Activated CD4-positive, alpha-beta memory T cell treated with anti-CD3 and anti-CD28 coated beads for 36 hours (primary cell): Measurements from ENCODE around the gene RELN. TPM values are rescaled to one million over a fixed set of nuclear protein-coding genes. Genes with fewer than 3 reads are reported as not detected.
"Not testable (repeated sequence)": the region's sequence is repeated elsewhere in the genome, so short reads cannot be mapped to it uniquely, and the experiment has no call there.

Source experiments
- CTCF ChIA-PET: fragments of 350-600 bp; sonication (Branson Sonifier 250); formaldehyde crosslinking; loops from one replicate; lab custom pipeline; 2021; ENCODE audit warnings: antibody characterized with exemption, inconsistent platforms; lab: Charles Lee
- POLR2A ChIA-PET: fragments of 350-600 bp; sonication (Branson Sonifier 250); formaldehyde crosslinking; loops from one replicate; lab custom pipeline; 2021; ENCODE audit warnings: antibody characterized with exemption; lab: Charles Lee
- DNase-seq: peaks from one replicate; pipeline ENCODE4 v3.0.0-alpha.2; 2020
- H3K27ac Mint-ChIP-seq: one replicate; pipeline ENCODE4 v1.8.0; 2021; ENCODE audit warnings: mixed read lengths
- H3K27me3 Mint-ChIP-seq: one replicate; pipeline ENCODE4 v1.8.0; 2021; ENCODE audit warnings: mixed read lengths
- H3K36me3 Mint-ChIP-seq: one replicate; pipeline ENCODE4 v1.8.0; 2021; ENCODE audit warnings: mixed read lengths
- H3K4me1 Mint-ChIP-seq: one replicate; pipeline ENCODE4 v1.8.0; 2021; ENCODE audit warnings: low read depth, mixed read lengths
- H3K4me3 Mint-ChIP-seq: one replicate; pipeline ENCODE4 v1.8.0; 2021; ENCODE audit warnings: mild to moderate bottlenecking, mixed read lengths
- H3K9me3 Mint-ChIP-seq: one replicate; pipeline ENCODE4 v1.8.0; 2021; ENCODE audit warnings: mixed read lengths
- intact Hi-C: fragments of 100-400 bp; cut with micrococcal nuclease; formaldehyde crosslinking; loops from one replicate; pipeline ENCODE4 v1.15.1; 2023
- total RNA-seq, 2 experiments: library from RNA; stranded (reverse); gene quantifications; one replicate each; pipeline ENCODE4 v1.2.3, GENCODE V29; 2021

RELN gene
- total RNA-seq, 2 experiments from 2014 or later: not detected

- Mint-ChIP-seq H3K4me1 (no peaks in the 10 kb centered on the region), H3K9me3 (no peaks in the 10 kb centered on the region), H3K4me3 (no peak overlapping the region), H3K36me3 (no peaks in the 10 kb centered on the region), H3K27ac (no peak overlapping the region), H3K27me3 (peaks cover 9% of the 10 kb centered on the region)
- POLR2A ChIA-PET: no interaction called here
- DNase-seq: no peak
- intact Hi-C loops: no loop called here
- CTCF ChIA-PET: no interaction called here
These were observed 465.2 kb downstream of the RELN start for GRCh38 chr7:103524042-103524907.

- Mint-ChIP-seq H3K36me3 (no peaks in the 10 kb centered on the region), H3K4me3 (no peak overlapping the region), H3K27me3 (peaks cover under 1% of the 10 kb centered on the region), H3K4me1 (no peaks in the 10 kb centered on the region), H3K9me3 (no peaks in the 10 kb centered on the region), H3K27ac (no peak overlapping the region)
- DNase-seq: no peak
- POLR2A ChIA-PET: no interaction called here
- intact Hi-C loops: no loop called here
- CTCF ChIA-PET: no interaction called here
These were observed 467.5 kb downstream of the RELN start for GRCh38 chr7:103521937-103522336.

GRCh38 chr7:103504505-103505135 is 484.8 kb downstream of the RELN start:
- intact Hi-C loops: no loop called here
- Mint-ChIP-seq H3K27ac (no peak overlapping the region), H3K4me1 (no peaks in the 10 kb centered on the region), H3K4me3 (no peak overlapping the region), H3K27me3 (peaks cover 16% of the 10 kb centered on the region), H3K9me3 (no peaks in the 10 kb centered on the region), H3K36me3 (no peaks in the 10 kb centered on the region)
- CTCF ChIA-PET: no interaction called here
- DNase-seq: no peak
- POLR2A ChIA-PET: no interaction called here

DNA sequence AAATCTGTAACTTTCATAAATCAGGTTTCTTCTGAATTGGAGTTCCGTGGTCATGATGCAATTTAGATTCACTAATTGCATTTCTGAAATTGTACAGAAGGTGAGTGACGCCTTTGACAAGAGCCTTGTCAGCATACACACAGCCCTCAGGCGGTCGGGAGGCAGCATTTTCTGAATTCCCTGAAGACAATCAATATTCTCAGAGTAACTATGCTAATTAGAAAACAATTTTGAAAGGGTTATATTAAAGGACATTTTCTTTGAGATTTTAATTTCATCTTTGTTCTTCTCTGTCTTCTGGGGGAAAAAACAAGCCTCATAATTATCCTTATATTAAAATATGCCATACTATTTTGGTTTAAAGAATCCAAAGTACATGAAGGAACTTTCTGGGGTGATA is 488.3 kb downstream of the RELN start:
- no peak for DNase-seq
- H3K36me3 Mint-ChIP-seq: no peaks in the 10 kb centered on the region
- intact Hi-C loops: no loop called here
- peaks cover 8% of the 10 kb centered on the region for H3K27me3 Mint-ChIP-seq
- H3K27ac Mint-ChIP-seq: no peak overlapping the region
- no peak overlapping the region for H3K4me3 Mint-ChIP-seq
- POLR2A ChIA-PET: no interaction called here
- no peaks in the 10 kb centered on the region for H3K9me3 Mint-ChIP-seq
- CTCF ChIA-PET: no interaction called here
- no peaks in the 10 kb centered on the region for H3K4me1 Mint-ChIP-seq

DNA sequence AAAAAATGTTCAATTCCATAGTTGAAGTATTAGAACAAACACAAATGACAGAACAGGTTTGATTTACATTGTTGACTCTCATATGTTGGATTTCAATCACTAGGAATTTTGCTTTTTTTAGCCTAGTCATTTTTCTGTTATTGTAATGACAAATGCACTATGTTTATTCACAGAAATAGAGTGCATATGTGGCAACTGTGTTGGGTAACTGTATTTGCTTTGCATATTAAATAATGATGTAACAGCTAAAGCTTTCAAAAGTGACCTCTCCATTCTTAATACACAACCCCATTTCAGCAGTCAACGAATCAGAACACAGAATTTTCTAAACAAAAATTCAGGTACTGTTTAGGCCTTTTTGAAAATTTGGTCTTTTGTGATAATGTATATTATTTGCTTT is 489.5 kb downstream of the RELN start:
- ChIA-PET CTCF (no interaction called here), POLR2A (no interaction called here)
- no peak overlapping the region for H3K27ac Mint-ChIP-seq
- H3K27me3 Mint-ChIP-seq: peaks cover 3% of the 10 kb centered on the region
- intact Hi-C loops: loop anchor here (2.0 kb wide), 1 partner anchor 69 kb away; no protein-coding TSS in a partner anchor
- no peak overlapping the region for H3K4me3 Mint-ChIP-seq
- no peaks in the 10 kb centered on the region for H3K9me3 Mint-ChIP-seq
- no peaks in the 10 kb centered on the region for H3K36me3 Mint-ChIP-seq
- no peaks in the 10 kb centered on the region for H3K4me1 Mint-ChIP-seq
- no peak for DNase-seq

- no peaks in the 10 kb centered on the region for H3K36me3 Mint-ChIP-seq
- POLR2A ChIA-PET: no interaction called here
- no peaks in the 10 kb centered on the region for H3K9me3 Mint-ChIP-seq
- no peak overlapping the region for H3K27ac Mint-ChIP-seq
- CTCF ChIA-PET: no interaction called here
- no peak for DNase-seq
- intact Hi-C loops: no loop called here
- peaks cover 3% of the 10 kb centered on the region for H3K27me3 Mint-ChIP-seq
- H3K4me1 Mint-ChIP-seq: no peaks in the 10 kb centered on the region
- H3K4me3 Mint-ChIP-seq: no peak overlapping the region
These were observed 502.0 kb downstream of the RELN start for GRCh38 chr7:103487419-103487818.

DNA sequence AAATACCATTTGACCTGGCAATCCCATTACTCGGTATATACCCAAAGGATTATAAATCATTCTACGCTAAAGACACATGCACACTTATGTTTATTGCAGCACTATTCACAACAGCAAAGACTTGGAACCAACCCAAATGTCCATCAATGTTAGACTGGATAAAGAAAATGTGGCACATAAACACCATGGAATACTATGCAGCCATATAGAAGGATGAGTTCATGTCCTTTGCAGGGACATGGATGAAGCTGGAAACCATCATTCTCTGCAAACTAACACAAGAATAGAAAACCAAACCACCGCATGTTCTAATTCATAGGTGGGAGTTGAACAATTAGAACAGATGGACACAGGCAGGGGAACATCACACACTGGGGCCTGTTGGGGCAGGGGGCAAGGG is 502.6 kb downstream of the RELN start:
- H3K4me1 Mint-ChIP-seq, H3K27me3 Mint-ChIP-seq: not testable (repeated sequence)

GRCh38 chr7:103480771-103481170 is 508.7 kb downstream of the RELN start:
- DNase-seq: no peak
- Mint-ChIP-seq H3K4me1 (no peaks in the 10 kb centered on the region), H3K27me3 (peaks cover 10% of the 10 kb centered on the region), H3K27ac (no peak overlapping the region), H3K36me3 (no peaks in the 10 kb centered on the region), H3K9me3 (no peaks in the 10 kb centered on the region), H3K4me3 (no peak overlapping the region)
- POLR2A ChIA-PET: no interaction called here
- intact Hi-C loops: no loop called here
- CTCF ChIA-PET: no interaction called here

More for the DNA sequence above, 502.6 kb downstream of the RELN start:
- H3K36me3 Mint-ChIP-seq, H3K27ac Mint-ChIP-seq, DNase-seq, CTCF ChIA-PET, H3K9me3 Mint-ChIP-seq, POLR2A ChIA-PET, H3K4me3 Mint-ChIP-seq, intact Hi-C loops: not testable (repeated sequence)

GRCh38 chr7:103474956-103475355 is 514.5 kb downstream of the RELN start:
- Mint-ChIP-seq H3K27ac (no peak overlapping the region), H3K36me3 (no peaks in the 10 kb centered on the region), H3K27me3 (peaks cover 18% of the 10 kb centered on the region), H3K4me3 (no peak overlapping the region), H3K4me1 (no peaks in the 10 kb centered on the region), H3K9me3 (no peaks in the 10 kb centered on the region)
- POLR2A ChIA-PET: no interaction called here
- CTCF ChIA-PET: no interaction called here
- no peak for DNase-seq
- intact Hi-C loops: no loop called here

- ChIA-PET CTCF (no interaction called here), POLR2A (no interaction called here)
- no peak overlapping the region for H3K27ac Mint-ChIP-seq
- H3K9me3 Mint-ChIP-seq: no peaks in the 10 kb centered on the region
- H3K4me1 Mint-ChIP-seq: no peaks in the 10 kb centered on the region
- peaks cover 17% of the 10 kb centered on the region for H3K27me3 Mint-ChIP-seq
- H3K4me3 Mint-ChIP-seq: no peak overlapping the region
- H3K36me3 Mint-ChIP-seq: no peaks in the 10 kb centered on the region
- intact Hi-C loops: no loop called here
- no peak for DNase-seq
These were observed 520.1 kb downstream of the RELN start for GRCh38 chr7:103469095-103469948.

DNA sequence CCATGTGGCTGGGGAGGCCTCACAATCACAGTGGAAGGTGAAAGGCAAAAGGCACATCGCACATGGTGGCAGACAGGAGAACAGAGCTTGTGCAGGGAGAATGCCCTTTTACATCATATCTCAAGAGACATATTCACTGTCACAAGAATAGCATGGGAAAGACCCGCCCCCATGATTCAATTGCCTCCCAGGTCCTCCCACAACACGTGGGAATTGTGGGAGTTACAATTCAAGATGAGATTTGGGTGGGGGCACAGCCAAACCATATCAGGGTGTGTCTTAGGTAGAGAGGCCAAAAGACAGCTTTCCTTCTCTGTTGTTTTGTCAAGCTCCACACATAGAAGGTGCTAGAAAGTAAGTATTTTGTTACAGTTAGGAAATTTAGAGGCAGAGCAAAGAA is 522.6 kb downstream of the RELN start:
- H3K27ac Mint-ChIP-seq: no peak overlapping the region

DNA sequence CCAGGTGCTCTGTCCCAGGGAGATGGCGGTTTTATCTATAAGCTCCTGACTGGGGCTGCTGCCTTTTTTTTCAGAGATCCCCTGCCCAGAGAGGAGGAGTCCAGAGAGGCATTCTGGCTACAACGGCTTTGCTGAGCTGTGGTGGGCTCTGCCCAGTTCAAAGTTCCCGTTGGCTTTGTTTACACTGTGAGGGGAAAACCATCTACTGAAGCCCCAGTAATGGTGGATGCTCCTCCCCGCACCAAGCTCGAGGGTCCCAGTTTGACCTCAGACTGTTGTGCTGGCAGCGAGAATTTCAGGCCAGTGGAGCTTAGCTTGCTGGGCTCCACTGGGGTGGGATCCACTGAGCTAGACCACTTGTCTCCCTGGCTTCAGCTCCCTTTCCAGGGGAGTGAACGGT is 527.1 kb downstream of the RELN start:
- DNase-seq: no peak
- ChIA-PET CTCF (no interaction called here), POLR2A (no interaction called here)
- Mint-ChIP-seq H3K4me1 (no peaks in the 10 kb centered on the region), H3K27me3 (peaks cover 25% of the 10 kb centered on the region), H3K4me3 (no peak overlapping the region), H3K27ac (no peak overlapping the region), H3K9me3 (no peaks in the 10 kb centered on the region), H3K36me3 (no peaks in the 10 kb centered on the region)
- intact Hi-C loops: no loop called here

More for the DNA sequence above, 522.6 kb downstream of the RELN start:
- intact Hi-C loops: no loop called here
- H3K4me1 Mint-ChIP-seq: no peaks in the 10 kb centered on the region
- CTCF ChIA-PET: no interaction called here
- H3K9me3 Mint-ChIP-seq: no peaks in the 10 kb centered on the region
- no peak for DNase-seq
- no peaks in the 10 kb centered on the region for H3K36me3 Mint-ChIP-seq
- POLR2A ChIA-PET: no interaction called here
- H3K4me3 Mint-ChIP-seq: no peak overlapping the region
- H3K27me3 Mint-ChIP-seq: peaks cover 20% of the 10 kb centered on the region
